Measurements from ENCODE around the gene TCHP. TPM values are rescaled to one million over a fixed set of nuclear protein-coding genes. Genes with fewer than 3 reads are reported as not detected.

Gene TCHP
- polyA plus RNA-seq, 1 experiment: 9.1 TPM

DNA sequence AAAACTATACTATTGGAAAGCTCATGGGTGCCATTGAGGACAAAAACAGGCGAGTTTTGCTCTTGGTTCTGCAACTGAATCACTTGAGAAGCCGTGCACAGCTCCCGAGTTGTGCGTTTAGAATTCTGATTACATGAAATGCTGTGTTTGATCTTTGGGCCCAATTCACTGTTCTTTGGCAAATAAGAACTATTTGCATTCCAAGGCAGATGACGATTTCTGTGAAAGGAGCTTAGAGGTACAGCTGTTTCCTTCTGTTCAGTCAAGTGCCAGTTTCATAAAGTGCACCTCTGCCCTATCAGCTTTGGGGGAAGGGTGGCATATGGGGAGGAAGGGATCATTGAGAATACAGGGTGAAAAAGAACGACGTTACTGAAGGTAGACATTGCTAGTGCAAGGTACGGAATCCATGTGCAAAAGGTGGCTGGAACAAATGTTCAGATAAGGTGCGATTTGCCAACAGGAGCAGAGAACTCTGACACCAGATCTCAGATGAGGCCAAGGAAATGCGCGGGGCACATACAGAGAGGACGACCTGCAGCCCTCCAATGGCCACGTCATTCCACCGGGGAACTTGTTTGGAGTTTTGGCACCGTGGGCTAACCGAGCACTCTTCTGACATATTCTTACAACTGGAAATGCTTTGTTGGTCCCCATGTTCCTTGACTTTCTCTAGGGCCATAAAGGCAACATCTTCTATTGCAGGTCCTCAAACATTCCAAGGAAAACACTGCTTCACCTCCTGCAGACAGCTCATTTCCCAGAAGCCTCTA is 30.1 kb downstream of the TCHP start:
- ChIA-PET POLR2A (interaction anchor here (0.7 kb wide), 3 partner anchors 9 to 18 kb away, joined by 3 to 4 read pairs (median 3); no protein-coding TSS in a partner anchor), CTCF (interaction anchor here (1.0 to 1.7 kb wide), 5 partner anchors 9 to 85 kb away, joined by 3 to 7 read pairs (median 4); no protein-coding TSS in a partner anchor)
- DNase-seq (ENCODE audit: low read depth): no peak
- peaks cover 17% of the 10 kb centered on the region for H3K36me3 ChIP-seq (ENCODE audit: control insufficient read depth, insufficient read depth, low read length)
- H3K4me3 ChIP-seq (ENCODE audit: low read depth, low read length): no peak overlapping the region
- no peaks in the 10 kb centered on the region for H3K27me3 ChIP-seq (ENCODE audit: control insufficient read depth, insufficient read depth, low read length)
- TF ChIP-seq, protein P1, sequence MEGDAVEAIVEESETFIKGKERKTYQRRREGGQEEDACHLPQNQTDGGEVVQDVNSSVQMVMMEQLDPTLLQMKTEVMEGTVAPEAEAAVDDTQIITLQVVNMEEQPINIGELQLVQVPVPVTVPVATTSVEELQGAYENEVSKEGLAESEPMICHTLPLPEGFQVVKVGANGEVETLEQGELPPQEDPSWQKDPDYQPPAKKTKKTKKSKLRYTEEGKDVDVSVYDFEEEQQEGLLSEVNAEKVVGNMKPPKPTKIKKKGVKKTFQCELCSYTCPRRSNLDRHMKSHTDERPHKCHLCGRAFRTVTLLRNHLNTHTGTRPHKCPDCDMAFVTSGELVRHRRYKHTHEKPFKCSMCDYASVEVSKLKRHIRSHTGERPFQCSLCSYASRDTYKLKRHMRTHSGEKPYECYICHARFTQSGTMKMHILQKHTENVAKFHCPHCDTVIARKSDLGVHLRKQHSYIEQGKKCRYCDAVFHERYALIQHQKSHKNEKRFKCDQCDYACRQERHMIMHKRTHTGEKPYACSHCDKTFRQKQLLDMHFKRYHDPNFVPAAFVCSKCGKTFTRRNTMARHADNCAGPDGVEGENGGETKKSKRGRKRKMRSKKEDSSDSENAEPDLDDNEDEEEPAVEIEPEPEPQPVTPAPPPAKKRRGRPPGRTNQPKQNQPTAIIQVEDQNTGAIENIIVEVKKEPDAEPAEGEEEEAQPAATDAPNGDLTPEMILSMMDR (IDR thresholded peaks at IDR 0.05; ENCODE audit: insufficient read depth, low read depth, low read length): no peak

DNA sequence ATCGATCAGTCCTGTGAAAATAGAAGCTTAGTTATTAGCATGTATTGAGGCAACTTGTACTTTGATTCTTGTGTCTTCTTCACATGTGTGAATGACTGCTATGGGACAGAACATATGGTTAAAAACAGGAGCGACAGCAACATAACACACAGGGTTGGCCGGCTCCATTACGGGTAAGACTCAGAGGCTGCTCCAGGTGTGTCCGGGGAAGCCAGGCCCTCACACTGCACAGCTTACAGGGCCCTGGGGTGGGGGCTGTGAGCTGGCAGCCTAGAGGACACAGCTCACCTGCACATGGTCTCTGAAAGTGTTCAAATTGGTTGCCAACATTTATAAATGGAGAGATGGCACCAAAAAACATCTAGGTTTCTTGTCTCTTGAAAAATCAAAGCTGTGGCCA is 31.1 kb downstream of the TCHP start:
- ChIA-PET POLR2A (interaction anchor here (0.7 kb wide), 2 partner anchors 10 to 19 kb away, joined by 3 read pairs; no protein-coding TSS in a partner anchor), CTCF (interaction anchor here (1.0 to 1.4 kb wide), 4 partner anchors 10 to 76 kb away, joined by 3 to 4 read pairs (median 4); no protein-coding TSS in a partner anchor)
- H3K36me3 ChIP-seq (ENCODE audit: control insufficient read depth, insufficient read depth, low read length): peaks cover 19% of the 10 kb centered on the region
- no peak for DNase-seq (ENCODE audit: low read depth)
- TF ChIP-seq, protein P1 (IDR thresholded peaks at IDR 0.05; ENCODE audit: insufficient read depth, low read depth, low read length): no peak
- H3K4me3 ChIP-seq (ENCODE audit: low read depth, low read length): no peak overlapping the region
- no peaks in the 10 kb centered on the region for H3K27me3 ChIP-seq (ENCODE audit: control insufficient read depth, insufficient read depth, low read length)

DNA sequence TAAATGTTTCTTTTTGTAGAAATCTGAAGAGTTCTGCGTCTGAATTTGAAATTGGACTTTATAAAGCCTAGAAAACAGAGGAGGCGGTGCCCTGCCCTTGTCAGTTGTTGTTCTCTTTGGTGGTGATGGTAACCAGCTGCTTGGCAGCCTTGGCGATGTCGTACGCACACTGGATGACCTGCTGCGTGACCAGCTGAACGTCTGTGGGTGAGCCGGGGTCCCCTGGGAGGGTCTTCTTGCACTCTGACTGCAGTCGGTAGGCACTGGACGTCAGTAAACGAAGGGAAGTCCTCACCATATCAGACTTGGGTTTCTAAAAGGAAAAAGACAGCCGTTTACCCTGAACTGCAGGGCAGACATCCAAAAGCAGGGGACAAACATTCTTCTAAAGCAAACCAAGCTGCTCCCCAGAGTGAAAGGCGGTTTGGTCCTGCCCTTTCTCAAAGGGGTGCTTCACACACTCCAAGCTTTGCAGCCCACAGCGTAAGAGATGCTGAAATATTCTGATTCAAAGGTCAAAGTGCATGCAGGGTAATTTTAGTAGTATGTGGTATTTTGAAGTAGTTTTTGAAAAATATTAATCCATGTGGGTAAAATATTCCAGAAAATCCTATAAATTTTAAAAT is 32.9 kb downstream of the TCHP start:
- CTCF ChIA-PET: interaction anchor here (0.9 to 1.6 kb wide), 7 partner anchors 14 to 88 kb away, joined by 3 to 5 read pairs (median 3); partner anchors contain the start of gene TCHP
- TF ChIP-seq, protein P1 (IDR thresholded peaks at IDR 0.05; ENCODE audit: insufficient read depth, low read depth, low read length): no peak
- Histone ChIP-seq H3K36me3 (ENCODE audit: control insufficient read depth, insufficient read depth, low read length) (peaks cover 21% of the 10 kb centered on the region), H3K27me3 (ENCODE audit: control insufficient read depth, insufficient read depth, low read length) (no peaks in the 10 kb centered on the region), H3K4me3 (ENCODE audit: low read depth, low read length) (no peak overlapping the region)
- DNase-seq (ENCODE audit: low read depth): no peak
- POLR2A ChIA-PET: interaction anchor here (0.6 kb wide), 1 partner anchor 18 kb away, joined by 3 read pairs; no protein-coding TSS in a partner anchor

DNA sequence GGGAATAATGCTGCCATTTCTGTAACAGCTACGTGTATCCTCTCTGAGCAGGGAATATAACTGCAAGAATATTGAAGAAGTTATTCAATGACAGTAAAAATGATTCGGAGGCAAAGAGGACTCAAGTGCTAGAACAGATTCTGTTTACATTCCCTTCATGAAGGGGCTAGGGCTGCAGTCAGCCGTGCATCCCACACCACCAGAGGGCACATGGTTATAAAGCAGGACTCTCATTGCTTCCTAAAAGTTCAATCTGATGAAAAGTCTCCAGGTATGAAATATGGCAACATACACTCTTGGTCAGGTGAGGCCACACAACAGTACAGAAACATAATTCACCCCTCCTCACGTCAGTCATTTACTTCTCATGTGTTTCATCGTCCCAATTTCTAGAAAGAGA is 34.0 kb downstream of the TCHP start:
- TF ChIP-seq, protein P1 (IDR thresholded peaks at IDR 0.05; ENCODE audit: insufficient read depth, low read depth, low read length): peak; percentile 71
- Histone ChIP-seq H3K4me3 (ENCODE audit: low read depth, low read length) (no peak overlapping the region), H3K36me3 (ENCODE audit: control insufficient read depth, insufficient read depth, low read length) (peaks cover 24% of the 10 kb centered on the region), H3K27me3 (ENCODE audit: control insufficient read depth, insufficient read depth, low read length) (no peaks in the 10 kb centered on the region)
- no peak for DNase-seq (ENCODE audit: low read depth)
- ChIA-PET POLR2A (no interaction called here), CTCF (interaction anchor here (0.9 to 1.1 kb wide), 5 partner anchors 15 to 497 kb away, joined by 3 read pairs; no protein-coding TSS in a partner anchor)

DNA sequence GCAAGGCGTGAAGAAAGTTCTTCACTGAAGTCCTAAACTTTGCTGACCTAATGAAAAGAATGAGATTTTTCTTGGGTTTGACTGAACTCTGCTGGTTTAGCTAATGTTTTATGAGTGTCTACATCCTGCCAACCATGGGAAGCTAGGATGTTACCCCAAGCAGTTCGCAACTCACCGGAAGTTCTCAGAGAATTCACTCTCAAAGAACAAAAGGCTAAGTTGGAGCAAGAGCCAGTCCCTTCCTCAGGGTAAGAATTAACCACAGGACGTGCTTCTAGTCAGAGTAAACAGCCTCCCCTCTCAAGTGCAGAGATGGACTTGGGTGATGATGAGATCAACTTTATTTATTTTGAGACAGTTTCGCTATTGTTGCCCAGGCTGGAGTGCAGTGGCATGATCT is 37.3 kb downstream of the TCHP start:
- POLR2A ChIA-PET: no interaction called here
- Histone ChIP-seq H3K36me3 (ENCODE audit: control insufficient read depth, insufficient read depth, low read length) (peaks cover 17% of the 10 kb centered on the region), H3K4me3 (ENCODE audit: low read depth, low read length) (no peak overlapping the region), H3K27me3 (ENCODE audit: control insufficient read depth, insufficient read depth, low read length) (no peaks in the 10 kb centered on the region)
- TF ChIP-seq, protein P1 (IDR thresholded peaks at IDR 0.05; ENCODE audit: insufficient read depth, low read depth, low read length): no peak
- no peak for DNase-seq (ENCODE audit: low read depth)
- CTCF ChIA-PET: interaction anchor here (1.2 kb wide), 3 partner anchors 9 to 105 kb away, joined by 3 to 6 read pairs (median 3); no protein-coding TSS in a partner anchor

Data from BJ (cell line).